Psoas muscle (tissue), 8 donors: ENCODE results near the gene OR2M7. TPM values are rescaled to one million over a fixed set of nuclear protein-coding genes. Genes with fewer than 3 reads are reported as not detected.
"Not testable (repeated sequence)": the region's sequence is repeated elsewhere in the genome, so short reads cannot be mapped to it uniquely, and the experiment has no call there.

Source experiments
- ATAC-seq, 4 donors: fragments of 200-7000 bp; cut with Tn5 transposase; one replicate each; pipeline ENCODE4 v1.9.1; 2020; ENCODE audit warnings: moderate library complexity in 3 of 4, mild to moderate bottlenecking in 2 of 4
- DNase-seq, 2 donors: peaks; one replicate each; pipeline ENCODE4 v3.0.0-alpha.2; 2020
- H3K27ac ChIP-seq: fragments of 200-600 bp; one replicate; pipeline ENCODE4 v1.8.0; 2022
- H3K27me3 ChIP-seq, 3 donors: fragments of 200-600 bp in 1 of 3; one replicate each; pipeline versions ENCODE4 v1.6.1 to v1.8.0; 2013 to 2022; ENCODE audit warnings: low read length in 2 of 3, mild to moderate bottlenecking in 2 of 3, moderate library complexity in 1 of 3; ENCODE audit not compliant: insufficient read depth in 3 of 3
- H3K36me3 ChIP-seq, 2 donors: fragments of 200-600 bp in 1 of 2; one replicate each; pipeline versions ENCODE4 v1.6.1 to v1.8.0; 2013 to 2022; ENCODE audit warnings: low read depth in 1 of 2, mild to moderate bottlenecking in 1 of 2, moderate library complexity in 1 of 2; ENCODE audit not compliant: insufficient read depth in 1 of 2
- H3K4me1 ChIP-seq: fragments of 200-600 bp; one replicate; pipeline ENCODE4 v1.8.0; 2022
- H3K4me3 ChIP-seq: fragments of 200-600 bp; one replicate; pipeline ENCODE4 v1.8.0; 2022; ENCODE audit warnings: mild to moderate bottlenecking
- H3K9me3 ChIP-seq: fragments of 200-600 bp; one replicate; pipeline ENCODE4 v1.8.0; 2022
- WGBS, 3 donors: extraction: QIAGEN DNeasy Blood & Tissue Kit; methylation state at CpG; one replicate each; pipeline versions ENCODE4 v1.1.6 to v1.1.7; 2013; 5-methylcytosine and 5-hydroxymethylcytosine counted together
- intact Hi-C, 2 donors: fragments of 100-400 bp; cut with DNase I; formaldehyde crosslinking; loops; one replicate each; pipeline versions ENCODE4 v1.11.0 to v1.14.2; 2022
- polyA plus RNA-seq, 3 donors: library from polyadenylated mRNA; stranded (reverse); fragments of 200-250 nt; gene quantifications; one replicate each; pipeline ENCODE4 v1.2.3, GENCODE V29; 2013
- total RNA-seq, 4 donors: library from RNA; stranded (reverse); fragmentation: NEBNext Ultra II Directional in 2 of 4; extraction: Animal tissue kit (Norgen Biotek cat#: 25700) in 2 of 4; gene quantifications; one replicate each; pipeline versions ENCODE4 v1.2.1 to v1.2.4, GENCODE V29; 2021 to 2023
- TF ChIP-seq, protein P1 (sequence below): fragments of 200-600 bp; IDR thresholded peaks from one replicate; pipeline ENCODE4 v1.8.0; 2022; ENCODE audit warnings: antibody characterized with exemption
- donor health status: healthy with polysubstance abuse.
- donor health status: DM: no; HTN: no; CAD: no; lungs with moderate emphysema.
- donor health status: Bipolar disorder and iron deficiency.
- donor health status: healthy.
- donor health status: DM: yes; HTN: yes; CAD: no.
- donor health status: DM: no; HTN: no; CAD: no.
- donor health status: DM: no; HTN: no; CAD: no.
- donor health status: DM: yes; HTN: yes; CAD: no.

OR2M7 gene
- total and polyA plus RNA-seq, 7 donors, result not detected

DNA sequence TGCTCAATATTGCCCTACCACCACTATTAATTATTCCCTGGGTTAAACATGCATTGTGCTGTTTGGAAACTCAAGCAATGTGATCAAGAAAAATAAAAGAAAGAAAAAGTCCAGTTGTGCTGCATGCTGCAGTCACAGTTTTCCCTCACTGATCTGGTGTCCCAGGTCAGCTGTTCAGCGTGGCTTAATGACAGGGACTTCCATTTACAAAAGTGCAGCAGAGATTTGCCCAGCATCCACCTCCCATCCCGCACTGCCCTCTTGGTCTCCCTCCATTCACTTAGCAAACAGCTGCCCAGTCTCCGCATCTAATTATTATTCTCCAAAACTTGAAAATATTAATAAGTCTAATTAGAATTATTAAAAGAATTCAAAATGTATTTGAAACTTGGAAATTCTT lies 35.0 kb upstream of the OR2M7 start:
- H3K27ac ChIP-seq, result no peak overlapping the region
- TF ChIP-seq, protein P1, sequence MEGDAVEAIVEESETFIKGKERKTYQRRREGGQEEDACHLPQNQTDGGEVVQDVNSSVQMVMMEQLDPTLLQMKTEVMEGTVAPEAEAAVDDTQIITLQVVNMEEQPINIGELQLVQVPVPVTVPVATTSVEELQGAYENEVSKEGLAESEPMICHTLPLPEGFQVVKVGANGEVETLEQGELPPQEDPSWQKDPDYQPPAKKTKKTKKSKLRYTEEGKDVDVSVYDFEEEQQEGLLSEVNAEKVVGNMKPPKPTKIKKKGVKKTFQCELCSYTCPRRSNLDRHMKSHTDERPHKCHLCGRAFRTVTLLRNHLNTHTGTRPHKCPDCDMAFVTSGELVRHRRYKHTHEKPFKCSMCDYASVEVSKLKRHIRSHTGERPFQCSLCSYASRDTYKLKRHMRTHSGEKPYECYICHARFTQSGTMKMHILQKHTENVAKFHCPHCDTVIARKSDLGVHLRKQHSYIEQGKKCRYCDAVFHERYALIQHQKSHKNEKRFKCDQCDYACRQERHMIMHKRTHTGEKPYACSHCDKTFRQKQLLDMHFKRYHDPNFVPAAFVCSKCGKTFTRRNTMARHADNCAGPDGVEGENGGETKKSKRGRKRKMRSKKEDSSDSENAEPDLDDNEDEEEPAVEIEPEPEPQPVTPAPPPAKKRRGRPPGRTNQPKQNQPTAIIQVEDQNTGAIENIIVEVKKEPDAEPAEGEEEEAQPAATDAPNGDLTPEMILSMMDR, result no peak
- intact Hi-C loops, result no loop called here
- H3K4me1 ChIP-seq, result no peaks in the 10 kb centered on the region
- H3K4me3 ChIP-seq, result no peak overlapping the region
- peaks cover 2% of the 10 kb centered on the region for H3K9me3 ChIP-seq
- 73 to 76% (median 75%) methylated on average over 3 of the region's 3 CpGs for WGBS, 3 donors
- no peaks in the 10 kb centered on the region for H3K36me3 ChIP-seq
- DNase-seq, result no peak
- no peaks in the 10 kb centered on the region for H3K27me3 ChIP-seq
- ATAC-seq, result no peak

DNA sequence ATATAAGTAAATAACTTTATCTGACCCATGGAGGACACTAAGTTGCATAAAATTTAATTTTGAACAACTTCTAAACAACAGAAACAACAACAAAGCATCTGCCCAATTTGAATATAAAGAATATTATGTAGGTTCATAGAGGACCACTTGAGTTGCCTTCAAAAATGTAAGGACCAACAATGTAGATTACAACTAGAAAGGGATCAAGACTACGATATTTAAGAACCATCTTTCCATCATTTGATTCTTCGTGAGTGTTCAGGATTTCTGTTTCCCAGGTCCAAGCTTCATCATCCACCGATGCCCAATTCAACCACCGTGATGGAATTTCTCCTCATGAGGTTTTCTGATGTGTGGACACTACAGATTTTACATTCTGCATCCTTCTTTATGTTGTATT lies 24.1 kb upstream of the OR2M7 start, which contains the start of gene OR14C36:
OR14C36 (plus strand) TSS at position 301 of the 400 bp plus-strand sequence; CDS start at position 301, 0 bp downstream.
- WGBS, 3 donors, result 58 to 83% (median 72%) methylated on average over 4 of the region's 4 CpGs
- no peaks in the 10 kb centered on the region for H3K36me3 ChIP-seq
- intact Hi-C loops, result no loop called here
- ATAC-seq, result no peak
- H3K9me3 ChIP-seq, result no peaks in the 10 kb centered on the region
- DNase-seq, result no peak
- H3K27ac ChIP-seq, result no peak within 1 kb of the TSS
- no peaks in the 10 kb centered on the region for H3K27me3 ChIP-seq
- no peaks in the 10 kb centered on the region for H3K4me1 ChIP-seq
- no peak within 1 kb of the TSS for H3K4me3 ChIP-seq
- TF ChIP-seq, protein P1, result no peak

DNA sequence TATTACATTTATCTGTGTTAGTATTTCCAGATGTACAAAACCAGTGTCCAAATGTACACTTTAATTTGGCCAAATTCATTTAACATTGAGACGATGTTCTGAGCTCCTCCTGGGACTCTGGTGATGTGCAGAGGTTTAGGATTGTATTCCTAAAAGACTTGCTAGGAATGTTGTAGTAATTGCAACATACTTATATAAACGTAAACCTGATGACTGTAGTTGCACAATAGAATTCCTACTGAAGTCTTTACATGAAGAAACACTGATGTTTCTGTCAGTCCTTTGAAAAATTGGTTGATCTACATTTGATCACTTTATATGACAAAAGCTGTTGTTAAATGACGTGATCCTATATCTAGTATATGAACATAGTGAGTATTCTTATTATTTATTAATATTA lies 19.1 kb upstream of the OR2M7 start:
- intact Hi-C loops, result no loop called here
- H3K4me3 ChIP-seq, result no peak overlapping the region
- no peaks in the 10 kb centered on the region for H3K27me3 ChIP-seq
- DNase-seq, result no peak
- H3K36me3 ChIP-seq, result no peaks in the 10 kb centered on the region
- no peak overlapping the region for H3K27ac ChIP-seq
- no peak for ATAC-seq
- 37 to 45% (median 41%) methylated on average over 3 of the region's 3 CpGs for WGBS, 3 donors
- no peaks in the 10 kb centered on the region for H3K4me1 ChIP-seq
- no peaks in the 10 kb centered on the region for H3K9me3 ChIP-seq
- TF ChIP-seq, protein P1, result no peak

DNA sequence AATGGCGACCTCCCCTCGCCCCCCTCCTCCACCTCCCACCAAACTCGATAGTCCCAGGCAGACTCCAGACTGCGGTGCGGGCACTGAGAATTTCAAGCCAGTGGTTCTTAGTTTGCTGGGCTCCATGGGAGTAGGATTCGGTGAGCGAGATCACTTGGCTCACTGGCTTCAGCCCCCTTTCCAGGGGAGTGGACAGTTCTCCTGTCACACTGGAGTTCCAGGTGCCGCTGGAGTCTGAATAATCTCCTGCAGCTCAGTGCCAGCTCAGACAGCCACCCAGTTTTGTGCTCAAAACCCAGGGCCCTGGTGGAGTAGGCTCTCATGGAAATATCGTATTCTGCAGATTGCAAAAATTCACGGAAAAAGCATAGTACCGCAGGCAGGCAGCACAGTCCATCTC lies 7.6 kb downstream of the OR2M7 start:
- no peaks in the 10 kb centered on the region for H3K4me1 ChIP-seq
- intact Hi-C loops, result no loop called here
- ATAC-seq, result no peak
- DNase-seq, result no peak
- no peak overlapping the region for H3K27ac ChIP-seq
- 82 to 91% (median 89%) methylated on average over 11 of the region's 11 CpGs for WGBS, 3 donors
- H3K36me3 ChIP-seq, result no peaks in the 10 kb centered on the region
- no peaks in the 10 kb centered on the region for H3K27me3 ChIP-seq
- TF ChIP-seq, protein P1, result no peak
- no peak overlapping the region for H3K4me3 ChIP-seq
- H3K9me3 ChIP-seq, result no peaks in the 10 kb centered on the region

DNA sequence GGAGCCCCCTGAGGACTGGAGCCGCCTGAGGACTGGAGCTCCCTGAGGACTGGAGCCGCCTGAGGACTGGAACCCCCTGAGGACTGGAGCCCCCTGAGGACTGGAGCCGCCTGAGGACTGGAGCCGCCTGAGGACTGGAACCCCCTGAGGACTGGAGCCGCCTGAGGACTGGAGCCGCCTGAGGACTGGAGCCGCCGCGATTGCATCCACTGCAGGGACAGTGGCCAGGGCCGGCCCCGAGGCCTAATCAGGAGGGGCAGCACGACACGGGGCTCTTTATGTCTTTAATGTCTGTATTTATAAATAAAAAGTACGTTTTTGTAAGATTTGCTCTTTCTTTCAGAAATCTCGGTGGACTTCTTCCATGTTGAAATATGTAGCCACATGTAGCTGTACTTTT lies 17.6 kb downstream of the OR2M7 start:
- H3K36me3 ChIP-seq, ATAC-seq, H3K9me3 ChIP-seq, DNase-seq, H3K4me3 ChIP-seq, H3K27ac ChIP-seq, H3K27me3 ChIP-seq, H3K4me1 ChIP-seq, intact Hi-C loops: not testable (repeated sequence)
- WGBS, 3 donors, result 83 to 85% (median 84%) methylated on average over 15 of the region's 15 CpGs
